ENCODE results near the gene LMOD2.

The LMOD2 gene

GRCh38 chr7:123640583-123640982, 15.1 kb upstream of the LMOD2 start:
- DNase-seq (ENCODE audit: low read depth in 2 of 2), result no peak

GRCh38 chr7:123641901-123642300, 13.8 kb upstream of the LMOD2 start:
- no peak for DNase-seq (ENCODE audit: low read depth in 2 of 2)

- DNase-seq (ENCODE audit: low read depth in 2 of 2), result no peak
Observed at GRCh38 chr7:123643495-123644441, 11.9 kb upstream of the LMOD2 start.

GRCh38 chr7:123645516-123645915, 10.2 kb upstream of the LMOD2 start:
- no peak for DNase-seq (ENCODE audit: low read depth in 2 of 2)

GRCh38 chr7:123647106-123647730, 8.4 kb upstream of the LMOD2 start:
- no peak for DNase-seq (ENCODE audit: low read depth in 2 of 2)

- DNase-seq (ENCODE audit: low read depth in 2 of 2), result no peak
Observed at GRCh38 chr7:123649964-123650363, 5.7 kb upstream of the LMOD2 start.

- no peak for DNase-seq (ENCODE audit: low read depth in 2 of 2)
Observed at GRCh38 chr7:123650595-123650994, 5.1 kb upstream of the LMOD2 start.

- no peak for DNase-seq (ENCODE audit: low read depth in 2 of 2)
Observed at GRCh38 chr7:123652406-123652805, 3.3 kb upstream of the LMOD2 start.

GRCh38 chr7:123653162-123653561, 2.5 kb upstream of the LMOD2 start:
- no peak for DNase-seq (ENCODE audit: low read depth in 2 of 2)

GRCh38 chr7:123656544-123657303, 1.1 kb downstream of the LMOD2 start:
- DNase-seq (ENCODE audit: low read depth in 2 of 2), result no peak

GRCh38 chr7:123657304-123657685, 1.6 kb downstream of the LMOD2 start:
- no peak for DNase-seq (ENCODE audit: low read depth in 2 of 2)

GRCh38 chr7:123658023-123658422, 2.4 kb downstream of the LMOD2 start:
- no peak for DNase-seq (ENCODE audit: low read depth in 2 of 2)

- no peak for DNase-seq (ENCODE audit: low read depth in 2 of 2)
Observed at GRCh38 chr7:123660514-123661354, 5.1 kb downstream of the LMOD2 start.

- DNase-seq (ENCODE audit: low read depth in 2 of 2), result no peak
Observed at GRCh38 chr7:123661765-123662164, 6.1 kb downstream of the LMOD2 start.

- no peak for DNase-seq (ENCODE audit: low read depth in 2 of 2)
Observed at GRCh38 chr7:123662293-123662692, 6.6 kb downstream of the LMOD2 start.

- no peak for DNase-seq (ENCODE audit: low read depth in 2 of 2)
Observed at GRCh38 chr7:123662755-123663154, 7.1 kb downstream of the LMOD2 start.

- DNase-seq (ENCODE audit: low read depth in 2 of 2), result no peak
Observed at GRCh38 chr7:123663200-123663599, 7.5 kb downstream of the LMOD2 start.

GRCh38 chr7:123665157-123665556, 9.5 kb downstream of the LMOD2 start:
- DNase-seq (ENCODE audit: low read depth in 2 of 2), result no peak

- no peak for DNase-seq (ENCODE audit: low read depth in 2 of 2)
Observed at GRCh38 chr7:123665896-123666295, 10.2 kb downstream of the LMOD2 start.

GRCh38 chr7:123666492-123666891, 10.8 kb downstream of the LMOD2 start:
- DNase-seq (ENCODE audit: low read depth in 2 of 2), result no peak

GRCh38 chr7:123669485-123669884, 13.8 kb downstream of the LMOD2 start:
- no peak for DNase-seq (ENCODE audit: low read depth in 2 of 2)
